Heart left ventricle (tissue), 13 donors: ENCODE results near the gene E4F1.

ENCODE experiments used
- CTCF ChIP-seq, 12 donors: fragments of 200-600 bp; sonication (generic) in 4 of 12; IDR thresholded peaks; one replicate each; pipeline versions ENCODE4 v1.5.0 to v1.8.0; 2018 to 2022; ENCODE audit warnings: antibody characterized with exemption in 12 of 12, mild to moderate bottlenecking in 5 of 12
- POLR2A ChIP-seq, 2 donors: fragments of 450-650 bp; IDR thresholded peaks; one replicate each; pipeline ENCODE4 v1.6.1; 2017; ENCODE audit warnings: antibody characterized with exemption in 2 of 2, mild to moderate bottlenecking in 2 of 2, moderate library complexity in 2 of 2
- donor health status: ischemic (EF 13 %, LVEDD 7.1; RV severe dilation, severe dysfunction).
- donor health status: DM: no; HTN: yes; CAD: no.
- donor health status: DM: no; HTN: no; CAD: no.
- donor health status: ischemic (EF 25% LVEDD 6.9; RV normal size, moderate dysfunction).
- donor health status: ischemic (EF 25% LVEDD 5.7; RV mildly dilated, moderate dysfunction).
- donor health status: ischemic (EF 35%, LVEDD 5.7; RV mildly dilated, moderate dysfunction).
- donor health status: nonischemic (EF 11% LVEDD 7.7; RV severe dilation, severe dysfunction).
- donor health status: DM: yes; HTN: yes; CAD: no.
- donor health status: PGD.
- donor health status: ischemic (EF 29% LVEDD 5.4; RV normal size, mild dysfunction).
- donor health status: nonischemic (EF 23%, LVEDD 6.1; RV moderate dilation, normal function).

GRCh38 chr16:2250652-2251295 is 27.4 kb downstream of the E4F1 start:
- TF ChIP-seq POLR2A (IDR thresholded peaks at IDR 0.05) (no peak), CTCF (IDR thresholded peaks at IDR 0.05) (no peak)
